Common myeloid progenitor, CD34-positive (primary cell): ENCODE measurements around the gene NOL3.
A peak's percentile ranks its signal among the peaks of the same experiment; 100 is the strongest.

ENCODE experiments used
- CTCF ChIA-PET: fragments of 350-600 bp; sonication (Branson Sonifier 250); formaldehyde crosslinking; loops from one replicate; lab custom pipeline; 2021; ENCODE audit warnings: antibody characterized with exemption; lab: Charles Lee
- POLR2A ChIA-PET: fragments of 350-600 bp; sonication (Branson Sonifier 250); formaldehyde crosslinking; loops from one replicate; lab custom pipeline; 2021; ENCODE audit warnings: antibody characterized with exemption; lab: Charles Lee
- DNase-seq, 3 donors: peaks; one replicate each; pipeline versions ENCODE4 v3.0.0 to v3.0.0-alpha.2; 2013
- H3K27ac ChIP-seq, 2 experiments: 1 replicate in 1 of 2; 2 replicates in 1 of 2; pipeline ENCODE4 v1.7.0; 2013; ENCODE audit warnings: inconsistent platforms in 2 of 2, low read length in 2 of 2, mild to moderate bottlenecking in 2 of 2, low read depth in 1 of 2, moderate library complexity in 1 of 2; ENCODE audit not compliant: severe bottlenecking in 2 of 2, insufficient read depth in 1 of 2, poor library complexity in 1 of 2
- H3K27me3 ChIP-seq, 5 experiments: replicated peaks in 2 of 5; 1 replicate in 3 of 5; 2 replicates in 2 of 5; pipeline versions ENCODE4 v1.6.1 to v1.7.0; 2013; ENCODE audit warnings: low read length in 4 of 5, mild to moderate bottlenecking in 2 of 5, moderate library complexity in 2 of 5, inconsistent platforms in 1 of 5; ENCODE audit not compliant: insufficient read depth in 5 of 5, control insufficient read depth in 4 of 5
- H3K36me3 ChIP-seq, 4 experiments: 1 replicate in 2 of 4; 2 replicates in 2 of 4; pipeline versions ENCODE4 v1.6.1 to v1.7.0; 2013; ENCODE audit warnings: low read length in 3 of 4, control low read depth in 1 of 4, mild to moderate bottlenecking in 1 of 4; ENCODE audit not compliant: control insufficient read depth in 4 of 4, insufficient read depth in 4 of 4
- H3K4me1 ChIP-seq, 4 experiments: 1 replicate in 3 of 4; 2 replicates in 1 of 4; pipeline versions ENCODE4 v1.6.1 to v1.7.1; 2013; ENCODE audit warnings: low read length in 3 of 4, mild to moderate bottlenecking in 3 of 4, control low read depth in 1 of 4, inconsistent platforms in 1 of 4, moderate library complexity in 1 of 4; ENCODE audit not compliant: control insufficient read depth in 4 of 4, insufficient read depth in 4 of 4; ENCODE audit errors: control extremely low read depth in 1 of 4
- H3K4me3 ChIP-seq, 7 experiments: 1 replicate in 4 of 7; 2 replicates in 3 of 7; pipeline versions ENCODE4 v1.5.1 to v1.7.0; 2013; ENCODE audit warnings: mild to moderate bottlenecking in 7 of 7, low read length in 6 of 7, moderate library complexity in 6 of 7, inconsistent platforms in 2 of 7, low read depth in 2 of 7, control low read depth in 1 of 7; ENCODE audit not compliant: insufficient read depth in 4 of 7, control insufficient read depth in 1 of 7; ENCODE audit errors: extremely low read depth in 1 of 7
- H3K9me3 ChIP-seq, 5 experiments: 1 replicate in 4 of 5; 2 replicates in 1 of 5; pipeline versions ENCODE4 v1.6.1 to v1.7.1; 2013; ENCODE audit warnings: low read length in 4 of 5, mild to moderate bottlenecking in 2 of 5, inconsistent platforms in 1 of 5, low read depth in 1 of 5, moderate library complexity in 1 of 5; ENCODE audit not compliant: control insufficient read depth in 4 of 5, insufficient read depth in 2 of 5; ENCODE audit errors: control extremely low read depth in 1 of 5
- WGBS: methylation state at CpG from one replicate; pipeline ENCODE4 v1.1.5; 2013; ENCODE audit not compliant: insufficient coverage; 5-methylcytosine and 5-hydroxymethylcytosine counted together

Gene NOL3

DNA sequence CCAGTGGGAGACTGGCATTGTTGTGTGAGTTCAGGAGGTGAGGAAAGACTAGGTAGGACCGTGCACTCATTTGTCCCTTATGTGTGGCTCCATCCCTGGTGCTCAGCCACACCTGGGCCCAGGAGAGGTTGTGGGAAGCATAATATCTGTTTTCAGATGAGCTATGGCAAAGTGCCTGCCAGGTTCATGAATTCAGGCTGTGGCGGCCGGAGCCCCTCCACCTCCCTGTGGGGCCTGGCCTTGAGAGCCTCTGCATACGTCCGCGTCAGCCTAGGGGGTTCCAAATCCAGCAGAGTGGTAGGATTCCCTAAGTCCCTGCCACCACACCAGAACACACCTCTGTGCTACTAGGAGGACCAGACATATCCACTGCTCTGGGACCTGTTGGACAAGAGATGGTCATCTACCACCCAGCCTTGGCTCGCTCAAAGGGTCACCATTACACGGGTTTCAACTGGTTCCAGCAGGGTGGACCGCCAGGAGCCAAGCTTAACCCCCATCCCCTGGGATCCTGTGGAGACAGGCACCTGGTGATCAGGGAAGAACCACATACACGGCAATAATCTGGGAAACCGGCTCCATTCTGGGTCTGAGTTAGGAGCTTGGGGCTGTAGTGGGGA, 21.6 kb upstream of the NOL3 start:
- Histone ChIP-seq H3K27me3 (peaks cover 0 to 17% (median 3%) of the 10 kb centered on the region in 5 experiments), H3K4me3 (no peak overlapping the region), H3K36me3 (peaks cover 10 to 53% (median 45%) of the 10 kb centered on the region in 4 experiments), H3K9me3 (no peaks in the 10 kb centered on the region), H3K4me1 (peaks cover 0 to 15% (median 13%) of the 10 kb centered on the region in 4 experiments), H3K27ac (no peak overlapping the region)
- ChIA-PET POLR2A (no interaction called here), CTCF (interaction anchor here (1.1 to 3.9 kb wide), 4 partner anchors 9 to 131 kb away, joined by 3 to 19 read pairs (median 4); no protein-coding TSS in a partner anchor)
- no peak for DNase-seq
- WGBS = 100% methylated on average over 10 of the region's 11 CpGs

DNA sequence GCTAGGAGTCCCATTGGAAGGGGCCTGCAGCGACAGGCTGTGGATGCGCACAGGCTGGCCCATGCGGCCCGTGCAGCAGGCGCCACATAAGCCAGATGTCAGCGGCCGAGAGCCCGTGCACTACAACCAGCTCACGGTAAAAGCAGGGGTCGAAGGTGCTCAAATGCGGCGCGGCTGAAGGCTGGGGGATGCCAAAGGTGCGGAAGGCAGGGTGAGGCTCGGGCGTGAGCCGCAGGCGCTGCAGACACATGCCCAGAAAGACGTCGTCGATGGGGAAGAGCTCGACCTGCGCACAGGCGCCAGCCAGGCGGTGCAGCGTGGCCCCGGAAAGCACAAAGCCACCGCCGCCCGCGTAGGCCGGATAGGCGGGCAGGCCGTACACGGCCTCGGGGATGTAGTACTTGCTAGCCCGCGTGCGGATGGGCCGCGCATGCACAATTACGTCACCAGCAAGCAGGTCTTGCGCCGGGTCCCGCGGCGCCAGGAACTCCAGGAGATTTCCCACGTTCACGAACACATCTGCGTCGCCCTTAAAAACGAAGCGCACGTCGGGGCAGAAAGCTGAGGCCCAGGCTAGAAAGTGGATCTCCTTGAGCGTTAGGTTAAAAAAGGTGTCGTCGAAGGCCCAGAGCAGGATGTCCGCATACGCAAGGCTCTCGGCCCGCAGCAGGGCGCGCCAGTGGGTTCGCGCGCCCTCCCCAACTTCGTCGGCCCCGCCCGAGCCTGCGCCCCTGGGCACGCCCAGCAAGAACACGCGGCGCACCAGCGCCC, 20.9 kb upstream of the NOL3 start:
- DNase-seq = no peak
- CTCF ChIA-PET = interaction anchor here (1.1 to 3.9 kb wide), 4 partner anchors 10 to 132 kb away, joined by 3 to 19 read pairs (median 4); no protein-coding TSS in a partner anchor
- no peaks in the 10 kb centered on the region for H3K9me3 ChIP-seq
- H3K27me3 ChIP-seq = peaks cover 0 to 19% (median 4%) of the 10 kb centered on the region in 5 experiments
- WGBS = 82% methylated on average over 76 of the region's 77 CpGs
- peak overlapping the region in 2 of 7 experiments; percentile 78 to 82 for H3K4me3 ChIP-seq
- H3K27ac ChIP-seq = no peak overlapping the region
- H3K36me3 ChIP-seq = peaks cover 5 to 47% (median 38%) of the 10 kb centered on the region in 4 experiments
- H3K4me1 ChIP-seq = peaks cover 0 to 19% (median 15%) of the 10 kb centered on the region in 4 experiments
- POLR2A ChIA-PET = no interaction called here

DNA sequence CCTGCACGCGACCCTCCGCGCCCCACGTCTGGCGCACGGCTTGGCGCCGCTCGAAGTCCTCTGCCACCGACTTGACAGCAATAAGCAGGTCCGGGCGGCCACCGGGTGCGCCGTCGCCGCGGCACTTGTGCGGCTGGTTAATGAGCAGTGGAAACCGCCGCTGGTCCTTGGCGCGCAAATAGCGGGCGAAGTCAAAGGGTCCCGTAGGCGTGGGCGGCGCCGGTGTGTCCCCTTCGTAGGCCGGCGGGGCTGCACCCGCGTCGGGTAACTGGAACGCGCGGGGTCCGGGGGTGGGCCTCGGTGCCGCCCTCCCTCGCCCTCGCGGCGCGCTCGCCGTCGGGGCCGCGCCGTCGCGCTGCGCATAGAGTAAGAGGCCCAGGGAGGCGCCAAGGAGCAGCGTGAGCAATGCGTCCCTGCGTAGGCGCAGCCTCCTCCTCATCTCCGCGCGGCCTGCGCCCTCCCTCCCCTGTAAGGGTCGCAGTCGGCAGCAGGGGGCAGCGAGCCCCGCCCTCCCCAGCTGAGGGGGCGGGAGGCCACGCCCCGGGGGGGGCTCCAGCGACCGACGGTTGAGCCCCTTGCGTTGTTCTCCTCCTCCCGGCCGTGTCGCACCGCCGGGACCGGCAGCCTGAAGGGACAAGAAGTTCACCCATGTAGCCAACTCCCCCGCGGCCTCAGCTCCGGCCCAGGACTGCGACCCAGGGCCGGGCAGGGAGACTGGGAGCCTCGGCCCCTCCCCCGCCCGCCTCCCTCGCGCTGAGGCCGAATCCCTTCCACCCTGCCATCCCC, 20.1 kb upstream of the NOL3 start:
- H3K9me3 ChIP-seq = peaks cover 0 to 4% (median 0%) of the 10 kb centered on the region in 5 experiments
- WGBS = 9% methylated on average over 78 of the region's 94 CpGs
- H3K4me3 ChIP-seq = peak overlapping the region; percentile 29 to 82 (median 56)
- peaks cover 5 to 39% (median 31%) of the 10 kb centered on the region in 4 experiments for H3K36me3 ChIP-seq
- CTCF ChIA-PET = interaction anchor here (0.8 to 6.1 kb wide), 13 partner anchors 10 to 188 kb away, joined by 3 to 53 read pairs (median 7); partner anchors contain the start of genes FBXL8 and TRADD
- no peak overlapping the region for H3K27ac ChIP-seq
- H3K27me3 ChIP-seq = peaks cover 0 to 27% (median 5%) of the 10 kb centered on the region in 5 experiments
- POLR2A ChIA-PET = no interaction called here
- peaks cover 0 to 24% (median 17%) of the 10 kb centered on the region in 4 experiments for H3K4me1 ChIP-seq
- peak; percentile 65 to 80 (median 73) for DNase-seq

DNA sequence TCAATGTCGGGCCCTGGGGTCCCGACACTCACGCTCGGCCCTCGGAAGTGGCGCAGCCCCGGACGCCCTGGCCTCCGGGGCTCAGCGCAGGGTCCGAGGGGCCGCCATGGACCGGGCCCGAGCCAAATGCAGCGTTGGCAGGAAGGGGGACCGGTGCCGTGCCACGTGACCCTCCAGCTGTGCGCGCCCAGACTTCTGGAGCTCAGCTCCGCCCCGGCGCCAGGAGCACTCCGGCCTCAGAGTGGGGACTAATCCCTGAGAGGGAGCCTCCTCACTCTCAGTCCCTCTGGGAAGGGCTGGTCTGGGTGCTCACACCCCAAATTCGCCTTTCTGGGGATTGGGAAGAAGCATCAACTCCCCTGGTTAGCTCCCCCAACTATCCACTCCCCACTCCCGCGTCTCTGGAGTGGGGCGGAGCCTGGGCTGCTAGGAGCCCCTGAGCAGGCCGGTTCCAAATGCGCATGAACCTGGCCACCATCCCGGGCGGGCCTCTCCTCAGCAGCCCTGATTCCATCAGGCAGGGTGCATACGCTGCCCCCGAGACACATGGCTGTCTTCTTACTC, 19.4 kb upstream of the NOL3 start, which contains the start of gene B3GNT9:
B3GNT9 (minus strand) TSS at position 166 of the 564 bp plus-strand sequence. CDS start 513 bp downstream, outside the sequence.
- Histone ChIP-seq H3K27me3 (peaks cover 0 to 34% (median 7%) of the 10 kb centered on the region in 5 experiments), H3K36me3 (peaks cover 5 to 32% (median 26%) of the 10 kb centered on the region in 4 experiments), H3K9me3 (peaks cover 0 to 4% (median 0%) of the 10 kb centered on the region in 5 experiments), H3K27ac (no peak within 1 kb of the TSS), H3K4me3 (peak within 1 kb of the TSS; percentile 29 to 82 (median 56)), H3K4me1 (peaks cover 0 to 28% (median 19%) of the 10 kb centered on the region in 4 experiments)
- 3% methylated on average over 18 of the region's 34 CpGs for WGBS
- ChIA-PET CTCF (interaction anchor here (0.8 to 6.1 kb wide), 14 partner anchors 9 to 189 kb away, joined by 3 to 53 read pairs (median 6); partner anchors contain the start of genes FBXL8 and TRADD), POLR2A (interaction anchor here (1.0 kb wide), 1 partner anchor 204 kb away, joined by 3 read pairs; no protein-coding TSS in a partner anchor)
- peak in 2 of 3 donors; percentile 50 to 77 for DNase-seq

DNA sequence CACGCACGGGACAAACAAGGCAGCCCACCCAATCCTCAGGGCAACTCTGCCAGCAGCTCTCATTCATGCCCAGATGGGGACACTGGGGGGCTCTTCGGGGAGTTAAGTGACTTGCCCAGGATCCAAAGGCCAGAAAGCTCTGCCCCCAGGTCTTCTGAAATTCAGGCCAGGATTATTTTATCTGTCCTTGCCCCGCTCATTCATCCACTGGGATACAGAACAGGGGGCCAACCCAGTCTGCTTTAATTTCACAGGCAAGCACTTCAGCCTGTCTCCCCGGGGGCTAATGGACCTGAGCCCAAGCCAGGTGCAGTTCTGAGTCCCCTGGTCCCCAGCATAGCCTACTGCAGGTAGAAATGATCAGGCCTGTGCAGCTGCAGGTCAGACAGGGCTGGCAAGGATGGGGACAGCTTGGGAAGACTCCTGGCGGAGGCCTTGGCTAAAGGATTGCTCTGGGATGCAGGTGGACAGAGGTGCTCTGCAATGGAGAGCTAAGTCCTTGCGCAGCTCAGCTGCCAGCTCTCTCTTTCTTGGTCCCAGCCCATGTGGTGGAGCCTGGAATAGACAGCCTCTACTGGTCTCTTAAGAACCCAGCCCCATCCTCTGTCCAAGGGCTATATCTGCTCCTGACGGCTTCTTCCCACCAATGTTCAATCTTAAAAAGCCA, 18.8 kb upstream of the NOL3 start:
- peak overlapping the region in 2 of 7 experiments; percentile 78 to 82 for H3K4me3 ChIP-seq
- no peak overlapping the region for H3K27ac ChIP-seq

More for the DNA sequence above, 18.8 kb upstream of the NOL3 start:
- ChIA-PET CTCF (interaction anchor here (1.1 to 6.1 kb wide), 12 partner anchors 11 to 189 kb away, joined by 3 to 53 read pairs (median 8); no protein-coding TSS in a partner anchor), POLR2A (interaction anchor here (1.0 kb wide), 1 partner anchor 204 kb away, joined by 3 read pairs; no protein-coding TSS in a partner anchor)
- Histone ChIP-seq H3K4me1 (peaks cover 0 to 28% (median 19%) of the 10 kb centered on the region in 4 experiments), H3K27me3 (peaks cover 0 to 36% (median 7%) of the 10 kb centered on the region in 5 experiments), H3K9me3 (peaks cover 0 to 4% (median 0%) of the 10 kb centered on the region in 5 experiments), H3K36me3 (peaks cover 5 to 26% (median 20%) of the 10 kb centered on the region in 4 experiments)
- DNase-seq = no peak
- WGBS = 66% methylated on average over 8 of the region's 8 CpGs
